ENCODE results near the gene RBMS1. TPM values are rescaled to one million over a fixed set of nuclear protein-coding genes. Genes with fewer than 3 reads are reported as not detected.

RBMS1 gene
- total RNA-seq, 4 donors from 2014 or later, result 13.5 to 31.6 (median 23.0) TPM

DNA sequence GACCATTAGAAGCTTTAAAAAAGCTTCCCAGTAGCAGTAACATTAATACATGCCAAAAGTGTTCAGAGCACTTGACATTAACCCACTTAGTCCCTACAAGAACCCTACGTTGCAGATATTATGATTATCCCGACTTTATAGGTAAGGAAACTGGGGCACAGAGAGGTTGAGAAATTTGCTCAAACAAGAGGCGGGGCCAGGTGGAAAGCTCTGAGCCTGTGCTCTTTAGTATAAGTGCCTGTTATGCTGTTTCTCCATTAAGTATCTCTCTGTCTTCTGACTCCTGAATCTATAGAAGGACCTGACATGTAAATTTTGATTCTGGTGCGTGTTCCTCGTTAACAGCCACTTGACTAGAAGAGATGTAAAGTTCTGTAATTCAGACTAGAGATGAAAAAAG, 139.8 kb downstream of the RBMS1 start:
- TF ChIP-seq POLR2AphosphoS5 (IDR thresholded peaks at IDR 0.05), result no peak
- TF ChIP-seq POLR2A (IDR thresholded peaks at IDR 0.05), result no peak
- 84 to 97% methylated on average over 3 to 5 of the region's 5 CpGs for WGBS, 2 donors (ENCODE audit: low coverage in 1 of 2)
- DNase-seq, result no peak
- Histone ChIP-seq H3K4me3 (no peak overlapping the region), H3K27ac (peak overlapping the region; percentile 25 to 45 (median 44)), H3K9me3 (no peaks in the 10 kb centered on the region), H3K27me3 (peaks cover 7% of the 10 kb centered on the region), H3K4me1 (peaks cover 6 to 37% (median 11%) of the 10 kb centered on the region in 4 donors), H3K36me3 (no peaks in the 10 kb centered on the region)
- intact Hi-C loops (cut with DNase I; ENCODE audit: low total_unique reads) (no loop called here), in situ Hi-C loops (cut with MboI; ENCODE audit: low pct_ligation_motif_present in 1 of 4, low pct_unique_long_range_greater_than_20kb in 1 of 4, low sequenced_read_pairs in 3 of 4) (no loop called here)

DNA sequence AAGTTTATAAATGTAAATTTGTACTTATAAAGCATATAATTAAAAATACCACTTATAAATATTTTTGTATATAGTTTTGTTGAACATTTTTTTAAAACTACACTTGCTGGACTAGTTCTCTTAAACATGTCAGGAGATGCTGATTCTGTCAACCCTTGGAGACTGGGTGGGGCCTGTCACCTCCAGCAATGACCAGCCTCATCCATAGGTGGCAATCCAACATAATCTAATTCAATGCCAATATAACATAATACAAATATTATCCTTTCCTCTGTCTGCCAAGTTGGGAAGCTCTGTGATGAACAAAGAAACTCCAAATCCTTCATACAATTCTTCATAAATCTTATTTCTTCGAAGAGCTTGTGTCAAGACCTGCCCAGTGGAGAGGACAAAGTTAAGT, 140.4 kb downstream of the RBMS1 start:
- Histone ChIP-seq H3K36me3 (no peaks in the 10 kb centered on the region), H3K27me3 (peaks cover 3% of the 10 kb centered on the region), H3K27ac (peak overlapping the region in 2 of 4 donors; percentile 25 to 44), H3K4me1 (peaks cover 6 to 37% (median 11%) of the 10 kb centered on the region in 4 donors), H3K9me3 (no peaks in the 10 kb centered on the region), H3K4me3 (no peak overlapping the region)
- intact Hi-C loops (cut with DNase I; ENCODE audit: low total_unique reads), result no loop called here
- DNase-seq, result no peak
- in situ Hi-C loops (cut with MboI; ENCODE audit: low pct_ligation_motif_present in 1 of 4, low pct_unique_long_range_greater_than_20kb in 1 of 4, low sequenced_read_pairs in 3 of 4), result no loop called here
- WGBS, 2 donors (ENCODE audit: low coverage in 1 of 2), result 33 to 53% methylated on average over 1 of the region's 1 CpG
- TF ChIP-seq POLR2A (IDR thresholded peaks at IDR 0.05) (no peak), CTCF (IDR thresholded peaks at IDR 0.05) (peak in 4 of 5 experiments; percentile 23 to 26 (median 24))

- WGBS, 2 donors (ENCODE audit: low coverage in 1 of 2), result 70 to 90% methylated on average over 2 to 5 of the region's 5 CpGs
- H3K27ac ChIP-seq, result peak overlapping the region in 3 of 4 donors; percentile 24 to 53 (median 47)
- H3K4me3 ChIP-seq, result no peak overlapping the region
- intact Hi-C loops (cut with DNase I; ENCODE audit: low total_unique reads) (no loop called here), in situ Hi-C loops (cut with MboI; ENCODE audit: low pct_ligation_motif_present in 1 of 4, low pct_unique_long_range_greater_than_20kb in 1 of 4, low sequenced_read_pairs in 3 of 4) (no loop called here)
- TF ChIP-seq POLR2AphosphoS5 (IDR thresholded peaks at IDR 0.05) (no peak), CTCF (IDR thresholded peaks at IDR 0.05) (no peak), EP300 (IDR thresholded peaks at IDR 0.05; ENCODE audit: low read depth) (no peak), POLR2A (IDR thresholded peaks at IDR 0.05) (no peak)
- H3K27me3 ChIP-seq, result peaks cover 2% of the 10 kb centered on the region
- H3K36me3 ChIP-seq, result no peaks in the 10 kb centered on the region
- no peaks in the 10 kb centered on the region for H3K9me3 ChIP-seq
- peaks cover 6 to 37% (median 13%) of the 10 kb centered on the region in 4 donors for H3K4me1 ChIP-seq
- no peak for DNase-seq
Observed at GRCh38 chr2:160352500-160352899, 141.1 kb downstream of the RBMS1 start.

GRCh38 chr2:160351956-160352355, 141.7 kb downstream of the RBMS1 start:
- peaks cover 6 to 37% (median 16%) of the 10 kb centered on the region in 4 donors for H3K4me1 ChIP-seq
- H3K4me3 ChIP-seq, result no peak overlapping the region
- no peak for DNase-seq
- intact Hi-C loops (cut with DNase I; ENCODE audit: low total_unique reads) (no loop called here), in situ Hi-C loops (cut with MboI; ENCODE audit: low pct_ligation_motif_present in 1 of 4, low pct_unique_long_range_greater_than_20kb in 1 of 4, low sequenced_read_pairs in 3 of 4) (no loop called here)
- H3K27ac ChIP-seq, result peak overlapping the region; percentile 5 to 53 (median 36)
- 84 to 92% methylated on average over 1 to 4 of the region's 4 CpGs for WGBS, 2 donors (ENCODE audit: low coverage in 1 of 2)
- no peaks in the 10 kb centered on the region for H3K9me3 ChIP-seq
- peaks cover 2% of the 10 kb centered on the region for H3K27me3 ChIP-seq
- TF ChIP-seq POLR2AphosphoS5 (IDR thresholded peaks at IDR 0.05) (peak in 1 of 3 donors; percentile 19), CTCF (IDR thresholded peaks at IDR 0.05) (no peak)
- H3K36me3 ChIP-seq, result no peaks in the 10 kb centered on the region

- no peak for DNase-seq
- in situ Hi-C loops (cut with MboI; ENCODE audit: low pct_ligation_motif_present in 1 of 4, low pct_unique_long_range_greater_than_20kb in 1 of 4, low sequenced_read_pairs in 3 of 4), result no loop called here
- WGBS, 2 donors (ENCODE audit: low coverage in 1 of 2), result 83 to 88% methylated on average over 2 of the region's 2 CpGs
- intact Hi-C loops (cut with DNase I; ENCODE audit: low total_unique reads), result no loop called here
- no peaks in the 10 kb centered on the region for H3K9me3 ChIP-seq
- H3K27me3 ChIP-seq, result no peaks in the 10 kb centered on the region
- H3K4me3 ChIP-seq, result no peak overlapping the region
- H3K4me1 ChIP-seq, result peaks cover 10 to 52% (median 11%) of the 10 kb centered on the region in 4 donors
- no peak overlapping the region for H3K27ac ChIP-seq
- H3K36me3 ChIP-seq, result no peaks in the 10 kb centered on the region
- no peak for TF ChIP-seq POLR2AphosphoS5 (IDR thresholded peaks at IDR 0.05)
- TF ChIP-seq POLR2A (IDR thresholded peaks at IDR 0.05), result no peak
- no peak for TF ChIP-seq EP300 (IDR thresholded peaks at IDR 0.05; ENCODE audit: low read depth)
- no peak for TF ChIP-seq CTCF (IDR thresholded peaks at IDR 0.05)
Observed at GRCh38 chr2:160349306-160349705, 144.3 kb downstream of the RBMS1 start.
